Heart left ventricle (tissue), 16 donors: ENCODE measurements around the gene SLC9A9. TPM values are rescaled to one million over a fixed set of nuclear protein-coding genes. Genes with fewer than 3 reads are reported as not detected.

Experiments used
- ATAC-seq, 4 donors: fragments of 200-7000 bp; cut with Tn5 transposase; one replicate each; pipeline ENCODE4 v1.9.1; 2020 to 2022; ENCODE audit warnings: moderate library complexity in 4 of 4, mild to moderate bottlenecking in 3 of 4, moderate number of reproducible peaks in 1 of 4
- DNase-seq, 5 donors: peaks; one replicate each; pipeline ENCODE4 v3.0.0-alpha.2; 2020
- H3K27ac ChIP-seq, 12 donors: fragments of 200-600 bp; sonication (generic) in 4 of 12; one replicate each; pipeline versions ENCODE4 v1.5.0 to v1.8.0; 2016 to 2022; ENCODE audit warnings: mild to moderate bottlenecking in 2 of 12
- H3K27me3 ChIP-seq, 9 donors: fragments of 200-600 bp; sonication (generic) in 2 of 9; one replicate each; pipeline versions ENCODE4 v1.5.1 to v1.8.0; 2016 to 2022; ENCODE audit warnings: mild to moderate bottlenecking in 3 of 9
- H3K36me3 ChIP-seq, 9 donors: fragments of 200-600 bp; sonication (generic) in 2 of 9; one replicate each; pipeline versions ENCODE4 v1.5.0 to v1.8.0; 2018 to 2022; ENCODE audit warnings: mild to moderate bottlenecking in 2 of 9
- H3K4me1 ChIP-seq, 12 donors: fragments of 200-600 bp; sonication (generic) in 4 of 12; one replicate each; pipeline versions ENCODE4 v1.5.0 to v1.8.0; 2016 to 2022; ENCODE audit warnings: mild to moderate bottlenecking in 3 of 12
- H3K4me3 ChIP-seq, 12 donors: fragments of 200-600 bp; sonication (generic) in 4 of 12; one replicate each; pipeline versions ENCODE4 v1.5.0 to v1.8.0; 2017 to 2022; ENCODE audit warnings: mild to moderate bottlenecking in 9 of 12, moderate library complexity in 4 of 12
- H3K9me3 ChIP-seq, 12 donors: fragments of 200-600 bp; sonication (generic) in 4 of 12; one replicate each; pipeline versions ENCODE4 v1.5.0 to v1.8.0; 2016 to 2022; ENCODE audit warnings: mild to moderate bottlenecking in 1 of 12
- CTCF ChIP-seq, 12 donors: fragments of 200-600 bp; sonication (generic) in 4 of 12; IDR thresholded peaks; one replicate each; pipeline versions ENCODE4 v1.5.0 to v1.8.0; 2018 to 2022; ENCODE audit warnings: antibody characterized with exemption in 12 of 12, mild to moderate bottlenecking in 5 of 12
- POLR2A ChIP-seq, 2 donors: fragments of 450-650 bp; IDR thresholded peaks; one replicate each; pipeline ENCODE4 v1.6.1; 2017; ENCODE audit warnings: antibody characterized with exemption in 2 of 2, mild to moderate bottlenecking in 2 of 2, moderate library complexity in 2 of 2
- WGBS, 4 donors: extraction: QIAGEN DNeasy Blood & Tissue Kit in 2 of 4; methylation state at CpG; one replicate each; pipeline versions ENCODE4 v1.1.5 to v1.1.7; 2013 to 2018; 5-methylcytosine and 5-hydroxymethylcytosine counted together
- intact Hi-C, 10 donors: fragments of 100-400 bp; cut with DNase I; formaldehyde crosslinking; loops; one replicate each; pipeline versions ENCODE4 v1.11.1 to v1.14.2; 2022
- polyA plus RNA-seq, 2 donors: library from polyadenylated mRNA; stranded (reverse); fragments of 200-250 nt; gene quantifications; one replicate each; pipeline ENCODE4 v1.2.3, GENCODE V29; 2013
- total RNA-seq, 9 donors: library from RNA; depleted of rRNA in 2 of 9; stranded (reverse); fragments of >200 nt in 2 of 9; fragmentation: NEBNext Ultra II Directional in 3 of 9; extraction: Animal tissue kit (Norgen Biotek cat#: 25700) in 3 of 9; gene quantifications; one replicate each; pipeline versions ENCODE4 v1.1.0 to v1.2.4, GENCODE V29; 2016 to 2023
- donor health status: ischemic (EF 13 %, LVEDD 7.1; RV severe dilation, severe dysfunction).
- donor health status: healthy with polysubstance abuse.
- donor health status: DM: no; HTN: yes; CAD: no.
- donor health status: DM: no; HTN: no; CAD: no.
- donor health status: ischemic (EF 25% LVEDD 6.9; RV normal size, moderate dysfunction).
- donor health status: ischemic (EF 25% LVEDD 5.7; RV mildly dilated, moderate dysfunction).
- donor health status: healthy.
- donor health status: DM: yes; HTN: yes; CAD: no.
- donor health status: ischemic (EF 35%, LVEDD 5.7; RV mildly dilated, moderate dysfunction).
- donor health status: nonischemic (EF 11% LVEDD 7.7; RV severe dilation, severe dysfunction).
- donor health status: DM: yes; HTN: yes; CAD: no.
- donor health status: PGD.
- donor health status: ischemic (EF 29% LVEDD 5.4; RV normal size, mild dysfunction).
- donor health status: nonischemic (EF 23%, LVEDD 6.1; RV moderate dilation, normal function).

The SLC9A9 gene
- total and polyA plus RNA-seq, 11 donors, result 0.76 to 17.5 (median 3.3) TPM

- intact Hi-C loops, result no loop called here
- TF ChIP-seq POLR2A (IDR thresholded peaks at IDR 0.05), result no peak
- no peak for TF ChIP-seq CTCF (IDR thresholded peaks at IDR 0.05)
- no peaks in the 10 kb centered on the region for H3K27me3 ChIP-seq
- DNase-seq (no peak), ATAC-seq (no peak)
- H3K36me3 ChIP-seq, result no peaks in the 10 kb centered on the region
- no peak overlapping the region for H3K4me3 ChIP-seq
- peaks cover 0 to 15% (median 5%) of the 10 kb centered on the region in 12 donors for H3K9me3 ChIP-seq
- no peak overlapping the region for H3K27ac ChIP-seq
- H3K4me1 ChIP-seq, result peaks cover 0 to 8% (median 0%) of the 10 kb centered on the region in 12 donors
- WGBS, 4 donors, result 57 to 65% (median 62%) methylated on average over 3 of the region's 3 CpGs
Measured at GRCh38 chr3:143793971-143794370, 54.3 kb downstream of the SLC9A9 start.

GRCh38 chr3:143791386-143791785 is 56.9 kb downstream of the SLC9A9 start:
- ATAC-seq (no peak), DNase-seq (no peak)
- WGBS, 4 donors, result 73 to 79% (median 75%) methylated on average over 2 of the region's 2 CpGs
- H3K27me3 ChIP-seq, result no peaks in the 10 kb centered on the region
- no peak overlapping the region for H3K4me3 ChIP-seq
- intact Hi-C loops, result no loop called here
- peaks cover 0 to 19% (median 2%) of the 10 kb centered on the region in 12 donors for H3K4me1 ChIP-seq
- H3K36me3 ChIP-seq, result no peaks in the 10 kb centered on the region
- peaks cover 0 to 15% (median 5%) of the 10 kb centered on the region in 12 donors for H3K9me3 ChIP-seq
- H3K27ac ChIP-seq, result no peak overlapping the region
- TF ChIP-seq POLR2A (IDR thresholded peaks at IDR 0.05) (no peak), CTCF (IDR thresholded peaks at IDR 0.05) (no peak)

- TF ChIP-seq CTCF (IDR thresholded peaks at IDR 0.05) (no peak), POLR2A (IDR thresholded peaks at IDR 0.05) (no peak)
- peak overlapping the region in 7 of 12 donors; percentile 30 to 44 (median 38) for H3K27ac ChIP-seq
Measured at GRCh38 chr3:143786219-143787191, 61.8 kb downstream of the SLC9A9 start.

GRCh38 chr3:143784446-143784845 is 63.8 kb downstream of the SLC9A9 start:
- H3K9me3 ChIP-seq, result no peaks in the 10 kb centered on the region
- intact Hi-C loops, result loop anchor here in 1 of 10 donors (10.0 kb wide), 1 partner anchor 170 kb away; no protein-coding TSS in a partner anchor
- TF ChIP-seq POLR2A (IDR thresholded peaks at IDR 0.05) (no peak), CTCF (IDR thresholded peaks at IDR 0.05) (no peak)
- ATAC-seq (no peak), DNase-seq (no peak)
- no peak overlapping the region for H3K27ac ChIP-seq
- WGBS, 4 donors, result 94 to 100% (median 95%) methylated on average over 1 of the region's 1 CpG
- H3K4me3 ChIP-seq, result no peak overlapping the region
- no peaks in the 10 kb centered on the region for H3K36me3 ChIP-seq
- peaks cover 0 to 15% (median 3%) of the 10 kb centered on the region in 12 donors for H3K4me1 ChIP-seq
- H3K27me3 ChIP-seq, result no peaks in the 10 kb centered on the region

More at GRCh38 chr3:143786219-143787191, 61.8 kb downstream of the SLC9A9 start:
- Histone ChIP-seq H3K4me3 (peak overlapping the region in 5 of 12 donors; percentile 1 to 33 (median 28)), H3K27me3 (no peaks in the 10 kb centered on the region), H3K9me3 (peaks cover 0 to 4% (median 1%) of the 10 kb centered on the region in 12 donors), H3K36me3 (no peaks in the 10 kb centered on the region), H3K4me1 (peaks cover 0 to 15% (median 3%) of the 10 kb centered on the region in 12 donors)
- 24 to 31% (median 27%) methylated on average over 9 of the region's 9 CpGs for WGBS, 4 donors
- intact Hi-C loops, result loop anchor here in 1 of 10 donors (10.0 kb wide), 1 partner anchor 168 kb away; no protein-coding TSS in a partner anchor
- peak in 3 of 4 donors; percentile 36 to 61 (median 48) for ATAC-seq
- DNase-seq, result peak in 1 of 5 donors; percentile 38
